Vagina (tissue), 2 donors: ENCODE measurements around the gene ANKRD10.

Experiments used
- CTCF ChIP-seq, 3 experiments: fragments of 450-650 bp in 2 of 3; fragments of 200-600 bp in 1 of 3; sonication (generic) in 1 of 3; IDR thresholded peaks; one replicate each; pipeline ENCODE4 v1.5.1; 2017 to 2019; ENCODE audit warnings: antibody characterized with exemption in 3 of 3, mild to moderate bottlenecking in 2 of 3, moderate library complexity in 2 of 3
- POLR2A ChIP-seq, 2 donors: fragments of 450-650 bp; IDR thresholded peaks; one replicate each; pipeline ENCODE4 v1.6.1; 2017; ENCODE audit warnings: antibody characterized with exemption in 2 of 2, mild to moderate bottlenecking in 2 of 2, moderate library complexity in 2 of 2
- POLR2AphosphoS5 ChIP-seq, 2 donors: sonication (generic); formaldehyde crosslinking; IDR thresholded peaks; one replicate each; pipeline ENCODE4 v1.9.0; 2017; ENCODE audit warnings: antibody characterized with exemption in 2 of 2, mild to moderate bottlenecking in 2 of 2, low read depth in 1 of 2; ENCODE audit not compliant: insufficient read depth in 1 of 2

- TF ChIP-seq CTCF (IDR thresholded peaks at IDR 0.05) (no peak), POLR2A (IDR thresholded peaks at IDR 0.05) (no peak), POLR2AphosphoS5 (IDR thresholded peaks at IDR 0.05; ENCODE audit: insufficient read depth in 1 of 2, low read depth in 1 of 2) (no peak)
These were observed 35.4 kb downstream of the ANKRD10 start for GRCh38 chr13:110879482-110879881.
